GM12875 (cell line): ENCODE measurements around the gene COL2A1.

ENCODE experiments used
- H3K4me3 ChIP-seq: one replicate; pipeline ENCODE4 v1.5.1; 2011; ENCODE audit warnings: low read depth, low read length, control low read depth
- CTCF ChIP-seq: IDR thresholded peaks from 2 replicates; pipeline ENCODE4 v1.5.1; 2011; ENCODE audit warnings: low read depth, mild to moderate bottlenecking, control low read depth, inconsistent platforms, low read length, moderate library complexity, borderline replicate concordance; ENCODE audit not compliant: insufficient read depth

COL2A1 gene

DNA sequence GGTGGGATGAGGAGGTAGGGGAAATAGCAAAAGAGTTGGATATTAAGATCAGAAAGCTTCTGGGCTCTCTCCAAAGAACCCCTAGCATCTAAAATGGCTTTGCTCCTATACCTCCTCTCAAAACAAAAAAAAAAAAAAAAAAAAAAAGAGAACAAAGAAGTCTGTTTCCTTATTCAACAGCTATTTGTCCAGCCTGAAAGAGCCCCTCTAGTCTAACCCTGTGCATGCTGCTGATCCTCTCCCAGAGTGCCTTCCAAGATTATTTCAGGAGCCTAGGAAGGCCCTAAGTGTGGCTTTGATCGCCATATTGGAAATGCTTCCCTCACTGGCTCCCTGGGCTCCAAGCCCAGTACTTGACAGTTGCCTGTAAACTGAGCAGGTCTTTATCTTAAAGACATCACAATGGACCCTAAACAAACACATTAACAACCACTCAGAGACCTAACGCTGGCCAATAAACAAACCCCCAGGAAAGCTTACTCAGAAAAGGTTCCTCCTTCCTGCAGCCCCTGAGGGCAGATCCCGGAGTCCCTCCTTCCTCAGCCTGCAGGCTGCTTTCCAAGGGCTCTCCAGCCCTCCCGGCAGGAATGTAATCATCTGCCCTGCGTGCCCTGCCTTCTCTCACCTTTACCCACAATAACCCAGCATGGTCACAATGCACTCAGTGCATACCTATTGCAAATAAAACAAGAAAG is 17.4 kb upstream of the COL2A1 start:
- TF ChIP-seq CTCF: no peak
- no peak overlapping the region for H3K4me3 ChIP-seq

GRCh38 chr12:48019639-48020265 is 15.5 kb upstream of the COL2A1 start:
- TF ChIP-seq CTCF: no peak
- H3K4me3 ChIP-seq: no peak overlapping the region

GRCh38 chr12:48018618-48018995 is 14.3 kb upstream of the COL2A1 start:
- no peak for TF ChIP-seq CTCF
- H3K4me3 ChIP-seq: no peak overlapping the region

- TF ChIP-seq CTCF: no peak
- H3K4me3 ChIP-seq: no peak overlapping the region
Measured at GRCh38 chr12:48017921-48018617, 13.8 kb upstream of the COL2A1 start.

GRCh38 chr12:48017496-48017895 is 13.2 kb upstream of the COL2A1 start:
- no peak for TF ChIP-seq CTCF
- H3K4me3 ChIP-seq: no peak overlapping the region

GRCh38 chr12:48016373-48017020 is 12.2 kb upstream of the COL2A1 start:
- H3K4me3 ChIP-seq: no peak overlapping the region
- TF ChIP-seq CTCF: no peak
